AG09319 (cell line): ENCODE data around the gene DAAM1.

ENCODE experiments used
- DNase-seq: peaks from one replicate; pipeline ENCODE4 v3.0.0-alpha.2; 2010; ENCODE audit warnings: low read depth; ENCODE audit errors: extremely low read depth
- TF ChIP-seq, protein P1 (sequence below): IDR thresholded peaks from 2 replicates; pipeline ENCODE4 v1.5.1; 2011; ENCODE audit warnings: low read depth, mild to moderate bottlenecking, inconsistent platforms, low read length, moderate library complexity

Gene DAAM1

DNA sequence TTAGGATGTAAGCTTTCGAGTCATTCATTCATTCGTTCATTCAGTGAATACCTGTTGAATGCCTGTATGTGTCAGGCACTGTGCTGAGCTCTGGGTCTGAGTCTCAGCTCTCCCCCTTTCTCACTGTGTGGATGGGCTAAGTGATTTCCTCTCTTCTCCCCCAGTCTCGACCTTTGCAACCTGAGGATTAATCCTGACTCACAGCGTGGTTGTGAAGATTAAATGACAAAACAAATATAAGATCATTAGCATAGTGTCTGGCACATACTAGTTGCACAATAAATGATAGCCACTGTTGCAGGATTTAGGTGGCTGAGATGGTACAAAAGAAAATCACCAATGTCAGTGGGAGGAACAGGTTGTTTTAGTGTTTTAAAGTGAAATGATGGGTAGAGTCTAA, 140.0 kb downstream of the DAAM1 start:
- TF ChIP-seq, protein P1, sequence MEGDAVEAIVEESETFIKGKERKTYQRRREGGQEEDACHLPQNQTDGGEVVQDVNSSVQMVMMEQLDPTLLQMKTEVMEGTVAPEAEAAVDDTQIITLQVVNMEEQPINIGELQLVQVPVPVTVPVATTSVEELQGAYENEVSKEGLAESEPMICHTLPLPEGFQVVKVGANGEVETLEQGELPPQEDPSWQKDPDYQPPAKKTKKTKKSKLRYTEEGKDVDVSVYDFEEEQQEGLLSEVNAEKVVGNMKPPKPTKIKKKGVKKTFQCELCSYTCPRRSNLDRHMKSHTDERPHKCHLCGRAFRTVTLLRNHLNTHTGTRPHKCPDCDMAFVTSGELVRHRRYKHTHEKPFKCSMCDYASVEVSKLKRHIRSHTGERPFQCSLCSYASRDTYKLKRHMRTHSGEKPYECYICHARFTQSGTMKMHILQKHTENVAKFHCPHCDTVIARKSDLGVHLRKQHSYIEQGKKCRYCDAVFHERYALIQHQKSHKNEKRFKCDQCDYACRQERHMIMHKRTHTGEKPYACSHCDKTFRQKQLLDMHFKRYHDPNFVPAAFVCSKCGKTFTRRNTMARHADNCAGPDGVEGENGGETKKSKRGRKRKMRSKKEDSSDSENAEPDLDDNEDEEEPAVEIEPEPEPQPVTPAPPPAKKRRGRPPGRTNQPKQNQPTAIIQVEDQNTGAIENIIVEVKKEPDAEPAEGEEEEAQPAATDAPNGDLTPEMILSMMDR = no peak
- DNase-seq = no peak

DNA sequence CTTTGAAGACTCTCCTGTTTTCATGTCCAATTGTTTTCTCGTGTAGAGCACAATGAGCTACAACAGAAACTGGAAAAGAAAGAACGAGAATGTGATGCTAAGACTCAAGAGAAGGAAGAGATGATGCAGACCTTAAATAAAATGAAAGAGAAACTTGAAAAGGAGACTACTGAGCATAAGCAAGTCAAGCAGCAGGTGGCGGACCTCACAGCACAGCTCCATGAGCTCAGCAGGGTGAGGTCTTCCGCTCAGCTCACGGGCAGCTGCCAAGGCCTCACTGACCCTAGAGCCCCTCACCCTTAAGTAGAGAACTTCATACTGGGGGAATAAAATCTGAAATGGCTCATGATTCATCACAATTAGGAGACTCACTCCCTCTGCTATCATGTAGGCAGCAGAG, 142.0 kb downstream of the DAAM1 start:
- DNase-seq = no peak
- TF ChIP-seq, protein P1 = no peak

DNA sequence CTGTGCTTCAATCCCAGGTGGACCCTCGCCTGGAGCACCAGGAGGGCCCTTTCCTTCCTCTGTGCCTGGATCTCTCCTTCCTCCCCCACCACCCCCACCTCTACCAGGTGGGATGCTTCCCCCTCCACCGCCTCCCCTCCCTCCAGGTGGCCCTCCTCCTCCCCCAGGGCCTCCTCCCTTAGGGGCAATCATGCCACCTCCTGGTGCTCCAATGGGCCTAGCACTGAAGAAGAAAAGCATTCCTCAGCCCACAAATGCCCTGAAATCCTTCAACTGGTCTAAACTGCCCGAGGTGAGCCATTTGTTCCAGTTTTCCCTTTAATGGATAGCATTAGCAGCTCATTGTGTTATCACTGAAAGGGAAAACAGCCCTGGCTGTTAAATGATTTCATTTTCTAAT, 142.8 kb downstream of the DAAM1 start:
- no peak for DNase-seq
- TF ChIP-seq, protein P1 = no peak

DNA sequence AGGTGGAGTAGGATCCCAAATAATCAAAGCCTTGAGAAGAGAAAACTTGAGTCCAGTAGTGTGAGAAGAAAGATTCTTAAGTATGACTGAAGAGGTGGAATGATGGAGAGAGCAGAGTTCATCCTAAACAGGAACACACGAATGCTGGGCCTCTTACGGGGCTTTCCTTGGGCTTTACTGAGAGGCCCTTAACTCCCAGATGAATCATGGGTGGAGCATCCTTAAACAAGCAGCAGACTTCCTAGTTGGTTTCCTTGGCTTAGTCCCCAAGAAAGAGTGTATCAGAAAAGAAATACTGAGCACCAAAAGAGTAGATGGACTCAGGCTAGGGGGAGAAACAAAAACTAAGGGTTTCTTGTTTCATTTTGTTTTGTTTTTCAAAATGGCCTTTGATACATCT, 144.3 kb downstream of the DAAM1 start:
- TF ChIP-seq, protein P1 = no peak
- peak; percentile 39 for DNase-seq

DNA sequence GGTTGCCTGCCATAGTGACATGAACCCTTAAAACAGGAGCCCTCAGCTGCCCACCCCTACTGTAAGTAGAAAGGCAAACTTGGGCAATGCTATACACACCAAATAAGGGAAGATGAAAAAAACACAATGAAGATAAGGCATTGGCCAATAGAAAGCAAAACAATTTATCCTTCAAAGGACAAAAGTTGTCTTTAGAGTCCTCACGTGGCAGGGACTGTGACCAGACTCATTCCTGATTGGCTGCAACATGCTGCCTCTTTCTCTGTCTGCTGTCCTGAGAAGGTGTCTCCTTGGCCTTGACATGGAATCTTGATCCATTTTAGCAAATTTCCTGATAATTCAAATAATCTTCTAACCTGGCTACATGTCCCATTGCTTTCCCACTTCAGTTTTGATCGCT, 144.8 kb downstream of the DAAM1 start:
- no peak for DNase-seq
- TF ChIP-seq, protein P1 = no peak

DNA sequence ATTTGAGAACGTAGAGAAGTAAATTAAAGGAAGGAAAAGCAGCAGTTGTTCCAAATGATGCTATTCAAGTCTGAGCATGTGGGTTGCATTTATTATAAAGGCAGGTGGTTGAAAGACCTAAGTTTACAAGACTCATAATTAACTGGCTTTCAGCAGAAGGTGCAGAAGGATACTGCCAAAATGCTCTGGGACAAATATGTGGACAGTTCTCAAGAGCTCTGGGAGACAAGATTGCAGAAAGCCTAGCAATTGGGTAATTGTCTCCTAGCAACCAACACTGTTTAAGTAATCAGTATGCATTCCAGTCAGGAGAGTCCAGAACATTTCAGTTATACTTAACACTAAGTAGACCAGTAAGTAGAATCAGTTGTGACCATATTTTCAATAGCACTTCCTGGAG, 145.2 kb downstream of the DAAM1 start:
- peak; percentile 94 for DNase-seq

DNA sequence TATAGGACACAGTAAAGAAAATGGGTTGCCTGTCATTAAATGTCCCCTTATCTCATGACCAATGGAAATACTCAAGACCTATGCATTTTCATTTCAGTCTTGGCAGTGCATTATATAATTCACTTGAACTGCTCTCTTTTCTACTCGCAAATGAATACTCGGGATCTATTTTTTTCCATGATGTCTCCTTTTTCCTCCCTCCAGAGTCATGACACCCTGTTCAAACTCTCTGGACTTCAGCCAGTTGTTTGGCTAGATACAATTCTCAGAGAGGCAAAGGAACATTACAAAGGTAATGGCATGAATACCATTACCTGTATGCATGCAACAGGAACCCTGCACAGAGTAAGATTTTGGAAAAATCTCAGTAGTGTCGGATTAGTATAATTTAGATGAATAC, 145.8 kb downstream of the DAAM1 start:
- no peak for DNase-seq
- TF ChIP-seq, protein P1 = no peak

More for the DNA sequence above, 145.2 kb downstream of the DAAM1 start:
- TF ChIP-seq, protein P1 = no peak
